Gastrocnemius medialis (tissue), 4 donors: ENCODE data around the gene SND1.

Source experiments
- CTCF ChIP-seq, 5 experiments: fragments of 450-650 bp in 3 of 5; fragments of 200-600 bp in 2 of 5; sonication (generic) in 2 of 5; IDR thresholded peaks in 4 of 5; conservative IDR thresholded peaks in 1 of 5; 1 replicate in 4 of 5; 2 replicates in 1 of 5; pipeline ENCODE4 v1.5.1; 2016 to 2019; ENCODE audit warnings: antibody characterized with exemption in 5 of 5, mild to moderate bottlenecking in 3 of 5, moderate library complexity in 3 of 5
- POLR2A ChIP-seq, 2 donors: fragments of 450-650 bp; IDR thresholded peaks; one replicate each; pipeline ENCODE4 v1.6.1; 2017; ENCODE audit warnings: antibody characterized with exemption in 2 of 2, mild to moderate bottlenecking in 2 of 2, moderate library complexity in 2 of 2

- TF ChIP-seq CTCF (IDR thresholded peaks at IDR 0.05 in 4 of 5, conservative IDR thresholded peaks at IDR 0.05 in 1 of 5) (no peak), POLR2A (IDR thresholded peaks at IDR 0.05) (no peak)
These were observed 108.0 kb downstream of the SND1 start for GRCh38 chr7:127759945-127760421.
